ENCODE measurements around the gene SEC22B.
"Not testable (repeated sequence)": the region's sequence is repeated elsewhere in the genome, so short reads cannot be mapped to it uniquely, and the experiment has no call there.

GRCh38 chr1:120143334-120143733, 33.0 kb downstream of the SEC22B start:
- not testable (repeated sequence) for TF ChIP-seq CTCF (conservative IDR thresholded peaks at IDR 0.05 in 1 of 2, IDR thresholded peaks at IDR 0.05 in 1 of 2; ENCODE audit: extremely low read depth in 1 of 2, insufficient read depth in 1 of 2, low read depth in 1 of 2, low read length in 2 of 2); EZH2 (IDR thresholded peaks at IDR 0.05; ENCODE audit: borderline replicate concordance, low read length)
